Keratinocyte (primary cell): ENCODE measurements around the gene AADACL3.

Experiments used
- CTCF ChIP-seq, 3 experiments: IDR thresholded peaks in 1 of 3; conservative IDR thresholded peaks in 1 of 3; optimal IDR thresholded peaks in 1 of 3; 2 replicates in 2 of 3; 3 replicates in 1 of 3; pipeline versions ENCODE3 to v1.5.1; 2011; ENCODE audit warnings: low read length in 3 of 3, mild to moderate bottlenecking in 3 of 3, moderate library complexity in 2 of 3, control low read depth in 1 of 3, inconsistent platforms in 1 of 3; ENCODE audit not compliant: insufficient read depth in 2 of 3; ENCODE audit errors: extremely low read depth in 1 of 3
- EZH2 ChIP-seq: IDR thresholded peaks from one replicate; pipeline ENCODE4 v1.6.1; 2012; ENCODE audit warnings: inconsistent platforms, mild to moderate bottlenecking, low read length, moderate library complexity

- TF ChIP-seq CTCF (optimal IDR thresholded peaks at IDR 0.05 in 1 of 3, IDR thresholded peaks at IDR 0.05 in 1 of 3, conservative IDR thresholded peaks at IDR 0.05 in 1 of 3; ENCODE audit: extremely low read depth in 1 of 3, insufficient read depth in 2 of 3, low read length in 3 of 3) (no peak), EZH2 (no peak)
Observed at GRCh38 chr1:12677565-12677964, 38.3 kb upstream of the AADACL3 start.
